HAP-1 (cell line): ENCODE measurements around the gene HSPA12A.

Source experiments
- DNase-seq, 2 experiments: peaks; one replicate each; pipeline ENCODE4 v3.0.0-alpha.2; 2016 to 2020; ENCODE audit warnings: low spot score in 2 of 2
- H3K27me3 ChIP-seq: fragments of 250-450 bp; sonication (Bioruptor Pico); 2 replicates; pipeline ENCODE4 v1.5.1; 2020; ENCODE audit warnings: low read depth, mild to moderate bottlenecking, moderate library complexity
- H3K36me3 ChIP-seq: fragments of 250-450 bp; sonication (Bioruptor Pico); replicated peaks from 2 replicates; pipeline ENCODE4 v1.5.1; 2020; ENCODE audit warnings: mild to moderate bottlenecking
- H3K4me1 ChIP-seq: fragments of 250-450 bp; sonication (Bioruptor Pico); 2 replicates; pipeline ENCODE4 v1.5.1; 2020; ENCODE audit warnings: mild to moderate bottlenecking
- H3K4me3 ChIP-seq: fragments of 250-450 bp; sonication (Bioruptor Pico); 2 replicates; pipeline ENCODE4 v1.5.1; 2020; ENCODE audit warnings: mild to moderate bottlenecking, moderate library complexity
- H3K9me3 ChIP-seq: fragments of 250-450 bp; sonication (Bioruptor Pico); 2 replicates; pipeline ENCODE4 v1.5.1; 2020; ENCODE audit warnings: mild to moderate bottlenecking, moderate library complexity
- in situ Hi-C: fragments of 300-500 bp; cut with MboI; formaldehyde crosslinking; loops from 3 replicates; pipeline ENCODE4 v1.14.3; 2020; ENCODE audit warnings: low sequenced_read_pairs, inconsistent platforms, mixed read lengths

HSPA12A gene

DNA sequence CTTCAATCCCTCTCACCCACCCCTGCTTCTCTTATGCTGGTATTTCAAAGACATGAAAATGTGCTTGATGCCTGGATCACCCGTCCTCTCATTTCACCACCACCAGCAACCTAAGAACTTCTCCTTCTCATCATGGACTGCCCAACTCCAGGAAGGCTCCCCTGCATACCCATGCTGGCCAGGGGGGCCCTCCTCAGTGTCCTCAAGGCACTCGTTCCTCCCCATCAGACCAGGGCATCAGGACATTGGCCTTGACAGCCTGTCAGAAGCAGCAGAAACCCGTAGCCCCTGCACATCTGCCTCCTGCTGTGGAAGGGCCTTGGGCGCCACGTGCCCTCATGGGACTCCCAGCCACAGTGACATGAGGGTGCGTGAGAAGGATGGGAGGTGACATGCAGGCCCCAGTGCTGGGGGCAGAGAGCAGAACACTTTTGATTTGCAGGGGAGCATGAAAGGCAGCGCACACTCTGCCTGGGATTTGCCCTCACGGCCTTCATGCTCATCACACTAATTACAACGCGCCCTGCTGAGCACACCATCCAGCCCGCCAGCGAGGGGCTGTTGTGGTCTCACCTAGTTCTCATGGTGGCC is 1.9 kb upstream of the HSPA12A start:
- DNase-seq, result no peak
- no peaks in the 10 kb centered on the region for H3K36me3 ChIP-seq
- H3K4me1 ChIP-seq, result no peaks in the 10 kb centered on the region; the same call in 1 of the 2 replicates
- H3K9me3 ChIP-seq, result no peaks in the 10 kb centered on the region
- in situ Hi-C loops, result no loop called here
- no peaks in the 10 kb centered on the region for H3K27me3 ChIP-seq
- no peak overlapping the region for H3K4me3 ChIP-seq

GRCh38 chr10:116743266-116744064 is 1.1 kb upstream of the HSPA12A start:
- Histone ChIP-seq H3K4me3 (peak overlapping the region; percentile 34), H3K36me3 (no peaks in the 10 kb centered on the region), H3K27me3 (no peaks in the 10 kb centered on the region), H3K9me3 (no peaks in the 10 kb centered on the region), H3K4me1 (no peaks in the 10 kb centered on the region; the same call in 1 of the 2 replicates)
- DNase-seq, result no peak
- in situ Hi-C loops, result no loop called here

- H3K27me3 ChIP-seq, result no peaks in the 10 kb centered on the region
- peak overlapping the region; percentile 55 for H3K4me3 ChIP-seq
- in situ Hi-C loops, result no loop called here
- no peaks in the 10 kb centered on the region for H3K36me3 ChIP-seq
- no peaks in the 10 kb centered on the region; the same call in 1 of the 2 replicates for H3K4me1 ChIP-seq
- peak in 1 of 2 experiments; percentile 41 for DNase-seq
- no peaks in the 10 kb centered on the region for H3K9me3 ChIP-seq
Measured at GRCh38 chr10:116741391-116742351, 695 bp downstream of the HSPA12A start.

DNA sequence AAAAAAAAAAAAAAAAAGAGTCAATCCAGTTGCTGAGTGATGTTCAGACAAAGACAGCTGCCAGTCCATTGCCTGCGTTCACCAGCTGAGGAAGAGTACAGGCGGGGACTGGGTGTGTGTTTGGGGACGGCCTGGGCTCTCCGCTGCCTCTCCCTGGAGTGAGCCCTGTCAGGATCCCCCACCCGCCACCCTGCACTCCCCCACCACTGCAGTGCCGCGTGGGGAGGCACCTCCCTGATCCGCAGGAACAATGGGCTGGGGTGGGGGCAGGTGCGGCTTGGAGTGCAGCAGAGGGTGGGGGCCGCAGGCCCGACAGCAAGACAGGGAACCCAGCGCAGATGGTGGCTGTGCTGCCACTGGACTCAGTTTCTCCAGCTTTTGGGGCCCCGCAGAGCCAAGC is 1.4 kb downstream of the HSPA12A start:
- in situ Hi-C loops, result no loop called here
- Histone ChIP-seq H3K36me3 (no peaks in the 10 kb centered on the region), H3K9me3 (no peaks in the 10 kb centered on the region), H3K4me1 (no peaks in the 10 kb centered on the region; the same call in 1 of the 2 replicates), H3K4me3 (peak overlapping the region; percentile 55), H3K27me3 (no peaks in the 10 kb centered on the region)
- DNase-seq, result peak in 1 of 2 experiments; percentile 53

DNA sequence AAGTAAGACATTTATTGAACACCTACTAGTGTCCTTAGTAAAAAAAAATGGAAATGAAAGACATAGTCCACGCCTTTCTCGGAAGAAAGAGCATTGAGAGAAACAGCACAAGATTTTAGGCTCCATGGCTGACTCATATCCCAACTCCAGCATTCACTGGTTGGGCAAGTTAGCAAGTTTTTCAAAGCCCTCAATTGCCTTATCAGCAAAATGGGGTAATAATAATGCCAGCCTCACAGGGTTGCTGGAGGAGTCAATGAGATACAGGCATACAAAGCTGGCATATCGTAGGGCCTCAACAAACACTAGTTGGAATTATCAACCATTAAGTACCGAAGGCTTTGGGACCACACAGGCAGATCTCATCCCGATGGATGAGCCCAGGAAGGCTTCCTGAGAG is 4.0 kb downstream of the HSPA12A start:
- no peak for DNase-seq
- Histone ChIP-seq H3K36me3 (no peaks in the 10 kb centered on the region), H3K4me1 (no peaks in the 10 kb centered on the region; the same call in 1 of the 2 replicates), H3K9me3 (no peaks in the 10 kb centered on the region), H3K27me3 (no peaks in the 10 kb centered on the region), H3K4me3 (no peak overlapping the region)
- in situ Hi-C loops, result no loop called here

DNA sequence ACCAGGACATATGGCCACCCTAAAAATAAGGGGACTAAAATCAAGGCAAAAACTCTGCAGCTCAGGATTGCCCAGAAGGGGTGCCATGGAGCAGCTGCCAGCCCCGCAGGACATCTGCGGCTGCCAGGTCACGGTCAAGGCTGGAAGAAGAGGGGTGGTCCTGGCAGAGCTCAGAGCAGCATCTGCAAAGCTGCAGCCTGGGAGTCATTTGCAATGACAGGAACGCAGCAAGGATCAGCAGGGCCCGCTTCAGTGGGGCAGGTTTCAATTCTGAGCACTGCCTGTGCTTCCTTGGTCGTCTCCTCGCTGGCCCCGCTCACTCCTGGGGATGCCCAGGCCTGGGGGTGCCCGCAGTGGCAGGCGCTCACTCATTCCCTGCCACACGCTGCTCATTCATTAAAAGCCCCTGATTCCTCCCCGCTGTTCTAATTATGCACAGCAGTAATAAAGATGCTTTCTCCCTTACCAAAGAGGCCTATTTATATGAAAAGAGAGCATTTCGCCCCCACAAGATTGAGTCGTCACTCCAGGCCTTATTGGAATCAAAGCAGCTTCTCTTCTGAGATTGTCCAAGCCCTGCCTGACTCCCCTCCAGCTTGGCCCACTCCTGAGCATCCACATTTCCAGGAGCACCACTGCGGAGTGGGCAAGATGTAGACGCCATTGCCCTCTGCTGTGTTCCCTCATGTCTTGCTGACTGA is 4.6 kb downstream of the HSPA12A start:
- H3K4me3 ChIP-seq, result no peak overlapping the region

DNA sequence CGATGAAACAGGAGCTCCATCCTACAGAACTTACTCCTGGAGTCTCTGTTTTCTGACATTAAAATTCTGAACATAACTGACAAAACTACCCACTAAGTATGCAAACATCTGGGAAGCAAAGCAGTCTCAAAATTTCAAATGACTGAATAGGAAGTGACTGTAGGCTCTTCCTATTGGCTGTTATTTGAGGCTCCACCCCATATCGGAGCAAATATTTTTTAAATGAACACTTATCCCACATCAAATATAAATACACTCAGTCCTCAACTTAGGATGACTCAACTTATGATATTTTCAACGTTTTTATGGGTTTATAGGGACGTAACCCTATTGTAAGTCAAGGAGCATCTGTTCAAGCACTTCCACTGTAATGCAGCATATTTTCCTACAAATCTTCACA is 8.8 kb downstream of the HSPA12A start:
- in situ Hi-C loops, result no loop called here
- no peaks in the 10 kb centered on the region for H3K36me3 ChIP-seq
- H3K27me3 ChIP-seq, result no peaks in the 10 kb centered on the region
- H3K4me1 ChIP-seq, result no peaks in the 10 kb centered on the region
- no peak overlapping the region for H3K4me3 ChIP-seq
- H3K9me3 ChIP-seq, result no peaks in the 10 kb centered on the region
- DNase-seq, result no peak

More for the DNA sequence above, 4.6 kb downstream of the HSPA12A start:
- Histone ChIP-seq H3K36me3 (no peaks in the 10 kb centered on the region), H3K27me3 (no peaks in the 10 kb centered on the region), H3K4me1 (no peaks in the 10 kb centered on the region), H3K9me3 (no peaks in the 10 kb centered on the region)
- no peak for DNase-seq
- in situ Hi-C loops, result no loop called here

- Histone ChIP-seq H3K4me1 (no peaks in the 10 kb centered on the region), H3K27me3 (no peaks in the 10 kb centered on the region), H3K4me3 (no peak overlapping the region), H3K36me3 (no peaks in the 10 kb centered on the region), H3K9me3 (no peaks in the 10 kb centered on the region)
- in situ Hi-C loops, result no loop called here
- no peak for DNase-seq
Measured at GRCh38 chr10:116732573-116732972, 9.8 kb downstream of the HSPA12A start.

GRCh38 chr10:116730464-116731260 is 11.7 kb downstream of the HSPA12A start:
- in situ Hi-C loops, result no loop called here
- no peak overlapping the region for H3K4me3 ChIP-seq

DNA sequence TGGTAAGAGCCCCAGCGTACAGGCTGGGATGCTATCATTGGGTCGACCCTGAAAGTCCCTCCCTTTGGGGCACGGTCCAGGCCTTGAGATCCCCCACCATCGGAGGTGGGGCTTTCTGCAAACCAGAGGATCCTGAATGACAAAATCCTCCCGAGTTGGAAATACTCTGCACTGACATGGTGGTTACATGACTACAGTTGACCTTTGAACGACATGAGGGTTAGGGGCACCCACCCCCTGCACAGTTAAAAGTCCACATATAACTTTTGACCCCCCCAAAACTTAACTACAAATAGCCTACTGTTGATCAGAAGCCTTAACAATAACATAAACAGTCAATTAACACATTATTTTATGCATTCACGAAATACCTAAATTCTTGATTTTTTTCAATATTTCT is 13.1 kb downstream of the HSPA12A start:
- Histone ChIP-seq H3K36me3 (no peaks in the 10 kb centered on the region), H3K27me3 (no peaks in the 10 kb centered on the region), H3K4me1 (no peaks in the 10 kb centered on the region), H3K9me3 (no peaks in the 10 kb centered on the region), H3K4me3 (no peak overlapping the region)
- DNase-seq, result no peak
- in situ Hi-C loops, result no loop called here

More at GRCh38 chr10:116730464-116731260, 11.7 kb downstream of the HSPA12A start:
- Histone ChIP-seq H3K9me3 (no peaks in the 10 kb centered on the region), H3K4me1 (no peaks in the 10 kb centered on the region), H3K27me3 (no peaks in the 10 kb centered on the region), H3K36me3 (no peaks in the 10 kb centered on the region)
- no peak for DNase-seq

DNA sequence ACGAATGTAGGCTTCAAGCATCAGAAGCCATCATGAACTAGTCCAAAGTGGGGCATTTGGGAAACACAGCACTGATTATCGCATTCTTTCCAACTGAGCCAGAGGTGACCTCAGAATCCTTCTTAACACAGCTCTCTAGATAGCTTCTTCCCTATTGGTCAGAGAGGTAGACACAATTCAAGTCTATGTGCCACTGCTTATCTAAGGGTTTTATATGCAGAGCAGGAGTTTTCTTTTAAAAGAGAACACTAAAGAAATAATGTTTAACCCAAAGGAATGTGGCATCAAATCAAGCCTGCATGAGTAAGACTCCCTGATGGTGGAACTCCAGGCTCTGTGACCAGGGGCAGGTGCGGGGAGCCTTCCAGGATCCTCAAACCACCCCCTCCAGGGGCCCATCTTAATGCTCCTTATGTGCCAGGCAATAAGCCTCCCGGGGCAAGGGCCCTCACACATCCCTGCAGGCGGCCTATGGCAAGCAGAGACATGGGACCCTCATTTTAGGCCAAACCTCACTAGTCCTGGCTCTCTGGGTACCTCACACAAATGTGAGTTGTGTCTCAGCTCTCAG is 13.8 kb downstream of the HSPA12A start:
- DNase-seq, result no peak
- H3K36me3 ChIP-seq, result no peaks in the 10 kb centered on the region
- H3K4me1 ChIP-seq, result no peaks in the 10 kb centered on the region
- in situ Hi-C loops, result no loop called here
- no peak overlapping the region for H3K4me3 ChIP-seq
- H3K9me3 ChIP-seq, result no peaks in the 10 kb centered on the region
- no peaks in the 10 kb centered on the region for H3K27me3 ChIP-seq

- no peaks in the 10 kb centered on the region for H3K36me3 ChIP-seq
- H3K9me3 ChIP-seq, result no peaks in the 10 kb centered on the region
- peaks cover 17% of the 10 kb centered on the region for H3K4me1 ChIP-seq
- H3K27me3 ChIP-seq, result no peaks in the 10 kb centered on the region
- no peak overlapping the region for H3K4me3 ChIP-seq
- DNase-seq, result no peak
- in situ Hi-C loops, result no loop called here
Measured at GRCh38 chr10:116723428-116724281, 18.7 kb downstream of the HSPA12A start.
